B cell (primary cell): ENCODE data around the gene BUB1B. TPM values are rescaled to one million over a fixed set of nuclear protein-coding genes. Genes with fewer than 3 reads are reported as not detected.
A peak's percentile ranks its signal among the peaks of the same experiment; 100 is the strongest.
"Not testable (repeated sequence)": the region's sequence is repeated elsewhere in the genome, so short reads cannot be mapped to it uniquely, and the experiment has no call there.

Experiments used
- ATAC-seq: fragments of 200-7000 bp; cut with Tn5 transposase; one replicate; pipeline ENCODE4 v1.10.0; 2021; ENCODE audit warnings: low read depth, mild to moderate bottlenecking, moderate number of reproducible peaks, moderate library complexity
- CTCF ChIA-PET: fragments of 350-600 bp; sonication (Branson Sonifier 250); formaldehyde crosslinking; loops from one replicate; lab custom pipeline; 2021; ENCODE audit warnings: antibody characterized with exemption, inconsistent platforms; lab: Charles Lee
- POLR2A ChIA-PET: fragments of 350-600 bp; sonication (Branson Sonifier 250); formaldehyde crosslinking; loops from one replicate; lab custom pipeline; 2021; ENCODE audit warnings: antibody characterized with exemption; lab: Charles Lee
- DNase-seq: peaks from one replicate; pipeline ENCODE4 v3.0.0; 2013
- H2AFZ ChIP-seq: 2 replicates; pipeline ENCODE4 v1.6.1; 2012; ENCODE audit warnings: mild to moderate bottlenecking, low read depth, low read length; ENCODE audit not compliant: insufficient read depth, poor library complexity, severe bottlenecking
- H3K27ac ChIP-seq, 2 donors: 1 replicate in 1 of 2; 2 replicates in 1 of 2; pipeline ENCODE4 v1.5.1; 2012 to 2013; ENCODE audit warnings: low read length in 2 of 2, mild to moderate bottlenecking in 2 of 2, moderate library complexity in 1 of 2
- H3K27me3 ChIP-seq, 4 experiments: fragments of 200-600 bp in 1 of 4; sonication (generic) in 1 of 4; replicated peaks in 1 of 4; 1 replicate in 2 of 4; 2 replicates in 2 of 4; pipeline versions ENCODE4 v1.6.1 to v1.7.0; 2013 to 2016; ENCODE audit warnings: low read length in 3 of 4, mild to moderate bottlenecking in 2 of 4, mixed read lengths in 1 of 4, moderate library complexity in 1 of 4; ENCODE audit not compliant: insufficient read depth in 4 of 4, control insufficient read depth in 3 of 4; ENCODE audit errors: control extremely low read depth in 1 of 4
- H3K36me3 ChIP-seq, 2 experiments: replicated peaks in 1 of 2; 1 replicate in 1 of 2; 2 replicates in 1 of 2; pipeline versions ENCODE4 v1.6.1 to v1.7.1; 2013; ENCODE audit warnings: low read length in 1 of 2; ENCODE audit not compliant: insufficient read depth in 2 of 2, control insufficient read depth in 1 of 2; ENCODE audit errors: control extremely low read depth in 1 of 2, extremely low read depth in 1 of 2
- H3K4me1 ChIP-seq, 2 donors: fragments of 200-600 bp in 1 of 2; sonication (generic) in 1 of 2; 1 replicate in 1 of 2; 2 replicates in 1 of 2; pipeline versions ENCODE4 v1.5.1 to v1.6.1; 2013 to 2017; ENCODE audit warnings: low read length in 2 of 2; ENCODE audit not compliant: control insufficient read depth in 2 of 2, insufficient read depth in 2 of 2
- H3K4me2 ChIP-seq: replicated peaks from 2 replicates; pipeline ENCODE3; 2012; ENCODE audit warnings: mild to moderate bottlenecking, low read depth, low read length; ENCODE audit not compliant: poor library complexity, severe bottlenecking
- H3K4me3 ChIP-seq, 5 experiments: fragments of 200-600 bp in 1 of 5; sonication (generic) in 1 of 5; 1 replicate in 3 of 5; 2 replicates in 2 of 5; pipeline versions ENCODE4 v1.5.1 to v1.7.0; 2011 to 2016; ENCODE audit warnings: low read length in 4 of 5, mild to moderate bottlenecking in 4 of 5, low read depth in 2 of 5, control low read depth in 1 of 5, moderate library complexity in 1 of 5; ENCODE audit not compliant: insufficient read depth in 1 of 5; ENCODE audit errors: control extremely low read depth in 1 of 5, extremely low read depth in 1 of 5
- H3K79me2 ChIP-seq: fragments of 200-600 bp; sonication (generic); one replicate; pipeline ENCODE4 v1.6.0; 2016; ENCODE audit warnings: low read length; ENCODE audit not compliant: control insufficient read depth, insufficient read depth
- H3K9ac ChIP-seq: fragments of 200-600 bp; sonication (generic); 2 replicates; pipeline ENCODE4 v1.6.1; 2017; ENCODE audit warnings: mild to moderate bottlenecking, low read length, moderate library complexity
- H3K9me3 ChIP-seq, 3 donors: one replicate each; pipeline versions ENCODE4 v1.6.1 to v1.7.1; 2013; ENCODE audit warnings: low read length in 2 of 3; ENCODE audit not compliant: control insufficient read depth in 2 of 3, insufficient read depth in 1 of 3; ENCODE audit errors: control extremely low read depth in 1 of 3
- H4K20me1 ChIP-seq: 2 replicates; pipeline ENCODE4 v1.6.0; 2012; ENCODE audit warnings: mild to moderate bottlenecking, low read length; ENCODE audit not compliant: insufficient read depth, control insufficient read depth, poor library complexity, severe bottlenecking
- H3K27ac Mint-ChIP-seq: one replicate; pipeline ENCODE4 v1.8.0; 2021; ENCODE audit warnings: mixed read lengths
- H3K27me3 Mint-ChIP-seq: one replicate; pipeline ENCODE4 v1.8.0; 2021; ENCODE audit warnings: mixed read lengths
- H3K4me1 Mint-ChIP-seq: one replicate; pipeline ENCODE4 v1.8.0; 2021; ENCODE audit warnings: mixed read lengths
- H3K4me3 Mint-ChIP-seq: one replicate; pipeline ENCODE4 v1.8.0; 2021; ENCODE audit warnings: mixed read lengths
- H3K9me3 Mint-ChIP-seq: one replicate; pipeline ENCODE4 v1.8.0; 2022; ENCODE audit warnings: mixed read lengths; ENCODE audit not compliant: insufficient read depth
- EZH2 ChIP-seq: IDR thresholded peaks from 2 replicates; pipeline ENCODE4 v1.6.1; 2012; ENCODE audit warnings: borderline replicate concordance, low read depth, mild to moderate bottlenecking, moderate library complexity, low read length; ENCODE audit not compliant: insufficient read depth, poor library complexity, severe bottlenecking
- WGBS: methylation state at CpG from one replicate; pipeline ENCODE4 v1.1.5; 2013; ENCODE audit warnings: missing lambda C conversion rate; ENCODE audit not compliant: insufficient coverage; 5-methylcytosine and 5-hydroxymethylcytosine counted together
- intact Hi-C: fragments of 100-400 bp; cut with micrococcal nuclease; formaldehyde crosslinking; loops from one replicate; pipeline ENCODE4 v1.10.0; 2022
- polyA plus RNA-seq: library from polyadenylated mRNA; depleted of rRNA; stranded (reverse); fragments of >200 nt; gene quantifications from 2 replicates; pipeline ENCODE4 v1.2.3, GENCODE V29; 2012
- total RNA-seq, 2 donors: library from RNA; stranded (reverse); fragments of 120-200 nt in 1 of 2; gene quantifications; 1 replicate in 1 of 2; 2 replicates in 1 of 2; pipeline versions ENCODE4 v1.2.3 to v1.2.4, GENCODE V29; 2013 to 2022
- TF ChIP-seq, protein P1 (sequence below): fragments of 200-600 bp; IDR thresholded peaks from one replicate; pipeline ENCODE4 v1.8.0; 2022; ENCODE audit warnings: antibody characterized with exemption, mild to moderate bottlenecking

The BUB1B gene
- total and polyA plus RNA-seq, 2 donors (not counting 1 experiment from before 2014, with no cell fraction given): 0.70 to 4.4 TPM

DNA sequence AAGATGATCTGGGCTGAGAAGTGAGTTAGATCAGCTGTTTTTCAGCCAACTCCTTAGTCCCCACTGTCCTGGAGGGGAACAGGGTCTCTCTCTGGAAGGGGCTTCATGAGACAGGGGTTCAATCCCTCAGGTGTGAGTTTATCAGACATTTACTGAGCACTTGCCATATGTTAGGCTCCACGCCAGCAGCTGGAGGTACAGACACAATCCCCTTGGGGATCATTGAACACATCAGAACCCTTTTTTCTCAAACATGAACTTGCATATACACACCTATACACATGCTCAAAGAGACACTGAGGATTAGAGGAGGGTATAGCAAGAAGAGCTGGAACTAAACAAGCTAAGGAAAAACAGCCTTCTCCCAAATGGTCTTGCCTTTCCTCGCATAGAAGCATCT lies 46.7 kb upstream of the BUB1B start:
- WGBS: 100% methylated on average over 1 of the region's 2 CpGs
- CTCF ChIA-PET: interaction anchor here (0.6 to 33.4 kb wide), 8 partner anchors 8 to 160 kb away, joined by 3 to 934 read pairs (median 20); partner anchors contain the start of gene SRP14

DNA sequence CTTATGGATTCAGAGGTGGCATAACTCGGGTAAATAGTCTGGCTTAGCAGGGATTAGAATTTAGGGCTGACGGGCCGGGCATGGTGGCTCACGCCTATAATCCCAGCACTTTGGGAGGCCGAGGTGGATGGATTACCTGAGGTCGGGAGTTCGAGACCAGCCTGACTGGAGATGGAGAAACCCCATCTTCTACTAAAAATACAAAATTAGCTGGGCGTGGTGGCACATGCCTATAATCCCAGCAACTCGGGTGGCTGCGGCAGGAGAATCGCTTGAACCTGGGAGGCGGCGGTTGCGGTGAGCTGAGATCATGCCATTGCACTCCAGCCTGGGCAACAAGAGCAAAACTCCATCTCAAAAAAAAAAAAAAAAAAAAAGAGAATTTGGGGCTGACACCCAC lies 45.8 kb upstream of the BUB1B start:
- Histone ChIP-seq H3K4me1 (peaks cover 22 to 25% of the 10 kb centered on the region in 2 donors), H3K27ac (peak overlapping the region; percentile 75 to 82), H3K4me2 (peak overlapping the region; percentile 52)
- not testable (repeated sequence) for H3K36me3 ChIP-seq, H3K9me3 ChIP-seq, H3K27me3 ChIP-seq, DNase-seq, H2AFZ ChIP-seq, H3K79me2 ChIP-seq, H4K20me1 ChIP-seq, H3K4me3 ChIP-seq, H3K4me3 Mint-ChIP-seq, H3K9ac ChIP-seq, H3K9me3 Mint-ChIP-seq, ATAC-seq, H3K27me3 Mint-ChIP-seq
- peaks cover 31% of the 10 kb centered on the region for H3K4me1 Mint-ChIP-seq
- ChIA-PET CTCF (interaction anchor here (0.7 to 33.4 kb wide), 8 partner anchors 9 to 159 kb away, joined by 3 to 934 read pairs (median 20); partner anchors contain the start of gene SRP14), POLR2A (interaction anchor here (1.1 to 2.1 kb wide), 2 partner anchors 9 to 17 kb away, joined by 12 to 13 read pairs; no protein-coding TSS in a partner anchor)
- over 99% methylated on average over 11 of the region's 14 CpGs for WGBS
- intact Hi-C loops: loop anchor here (1.0 to 5.0 kb wide), 2 partner anchors 8 to 33 kb away; no protein-coding TSS in a partner anchor
- peak overlapping the region; percentile 80 for H3K27ac Mint-ChIP-seq

More for the DNA sequence above, 46.7 kb upstream of the BUB1B start:
- Histone ChIP-seq H3K9ac (no peak overlapping the region), H3K27me3 (no peaks in the 10 kb centered on the region), H3K27ac (peak overlapping the region in 1 of 2 donors; percentile 82), H3K4me1 (peaks cover 27 to 33% of the 10 kb centered on the region in 2 donors), H2AFZ (no peak overlapping the region), H3K9me3 (no peaks in the 10 kb centered on the region), H3K4me2 (no peak overlapping the region), H3K36me3 (no peaks in the 10 kb centered on the region), H3K4me3 (no peak overlapping the region), H3K79me2 (peaks cover 6% of the 10 kb centered on the region), H4K20me1 (no peaks in the 10 kb centered on the region)
- POLR2A ChIA-PET: interaction anchor here (1.4 kb wide), 1 partner anchor 73 kb away, joined by 3 read pairs; no protein-coding TSS in a partner anchor
- Mint-ChIP-seq H3K4me1 (peaks cover 36% of the 10 kb centered on the region), H3K27me3 (no peaks in the 10 kb centered on the region), H3K4me3 (no peak overlapping the region), H3K27ac (peak overlapping the region; percentile 80), H3K9me3 (no peaks in the 10 kb centered on the region)
- DNase-seq: no peak
- intact Hi-C loops: no loop called here
- ATAC-seq: no peak
- TF ChIP-seq EZH2: no peak
- TF ChIP-seq, protein P1, sequence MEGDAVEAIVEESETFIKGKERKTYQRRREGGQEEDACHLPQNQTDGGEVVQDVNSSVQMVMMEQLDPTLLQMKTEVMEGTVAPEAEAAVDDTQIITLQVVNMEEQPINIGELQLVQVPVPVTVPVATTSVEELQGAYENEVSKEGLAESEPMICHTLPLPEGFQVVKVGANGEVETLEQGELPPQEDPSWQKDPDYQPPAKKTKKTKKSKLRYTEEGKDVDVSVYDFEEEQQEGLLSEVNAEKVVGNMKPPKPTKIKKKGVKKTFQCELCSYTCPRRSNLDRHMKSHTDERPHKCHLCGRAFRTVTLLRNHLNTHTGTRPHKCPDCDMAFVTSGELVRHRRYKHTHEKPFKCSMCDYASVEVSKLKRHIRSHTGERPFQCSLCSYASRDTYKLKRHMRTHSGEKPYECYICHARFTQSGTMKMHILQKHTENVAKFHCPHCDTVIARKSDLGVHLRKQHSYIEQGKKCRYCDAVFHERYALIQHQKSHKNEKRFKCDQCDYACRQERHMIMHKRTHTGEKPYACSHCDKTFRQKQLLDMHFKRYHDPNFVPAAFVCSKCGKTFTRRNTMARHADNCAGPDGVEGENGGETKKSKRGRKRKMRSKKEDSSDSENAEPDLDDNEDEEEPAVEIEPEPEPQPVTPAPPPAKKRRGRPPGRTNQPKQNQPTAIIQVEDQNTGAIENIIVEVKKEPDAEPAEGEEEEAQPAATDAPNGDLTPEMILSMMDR: no peak
